Measurements from ENCODE around the gene HESX1. TPM values are rescaled to one million over a fixed set of nuclear protein-coding genes. Genes with fewer than 3 reads are reported as not detected.

The HESX1 gene
- total RNA-seq, 2 experiments from 2014 or later, result 4.7 to 6.9 TPM

DNA sequence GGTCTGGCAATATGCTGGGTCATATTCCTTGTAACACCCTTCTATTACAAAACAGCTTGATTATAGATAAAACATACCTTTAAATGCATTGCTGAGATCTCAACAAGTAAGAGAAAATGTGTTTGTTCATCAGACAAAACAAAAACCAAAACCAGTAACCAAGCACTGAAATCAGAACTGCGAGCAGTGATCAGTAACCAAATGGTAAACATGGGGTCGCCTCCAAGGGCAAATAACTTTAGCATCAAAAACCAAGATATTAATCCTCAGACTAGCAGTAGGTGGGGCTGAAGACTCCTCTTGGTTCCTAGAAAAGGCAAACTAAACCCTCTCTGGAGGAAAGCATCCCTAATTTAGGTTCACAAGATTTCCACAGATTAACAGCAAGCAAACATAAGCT, 6.6 kb upstream of the HESX1 start:
- Histone ChIP-seq H2AFZ (ENCODE audit: low read length) (no peak overlapping the region), H3K27ac (ENCODE audit: low read depth, low read length, poor library complexity, severe bottlenecking) (no peak overlapping the region), H3K9me2 (ENCODE audit: insufficient read depth, low read length) (no peaks in the 10 kb centered on the region), H3K9me3 (ENCODE audit: low read length) (no peaks in the 10 kb centered on the region), H3K79me2 (ENCODE audit: insufficient read depth, low read depth, low read length) (no peaks in the 10 kb centered on the region), H3K4me3 (ENCODE audit: low read depth, low read length, poor library complexity, severe bottlenecking) (no peak overlapping the region), H3K4me1 (ENCODE audit: insufficient read depth, low read length, poor library complexity, severe bottlenecking) (no peaks in the 10 kb centered on the region), H3K4me2 (ENCODE audit: low read length) (no peak overlapping the region), H3K36me3 (ENCODE audit: insufficient read depth, low read length) (no peaks in the 10 kb centered on the region), H4K20me1 (ENCODE audit: insufficient read depth, low read length) (no peaks in the 10 kb centered on the region)
- POLR2A ChIA-PET, result interaction anchor here (1.1 kb wide), 1 partner anchor 11 kb away, joined by 6 read pairs; no protein-coding TSS in a partner anchor
- TF ChIP-seq, protein P1, sequence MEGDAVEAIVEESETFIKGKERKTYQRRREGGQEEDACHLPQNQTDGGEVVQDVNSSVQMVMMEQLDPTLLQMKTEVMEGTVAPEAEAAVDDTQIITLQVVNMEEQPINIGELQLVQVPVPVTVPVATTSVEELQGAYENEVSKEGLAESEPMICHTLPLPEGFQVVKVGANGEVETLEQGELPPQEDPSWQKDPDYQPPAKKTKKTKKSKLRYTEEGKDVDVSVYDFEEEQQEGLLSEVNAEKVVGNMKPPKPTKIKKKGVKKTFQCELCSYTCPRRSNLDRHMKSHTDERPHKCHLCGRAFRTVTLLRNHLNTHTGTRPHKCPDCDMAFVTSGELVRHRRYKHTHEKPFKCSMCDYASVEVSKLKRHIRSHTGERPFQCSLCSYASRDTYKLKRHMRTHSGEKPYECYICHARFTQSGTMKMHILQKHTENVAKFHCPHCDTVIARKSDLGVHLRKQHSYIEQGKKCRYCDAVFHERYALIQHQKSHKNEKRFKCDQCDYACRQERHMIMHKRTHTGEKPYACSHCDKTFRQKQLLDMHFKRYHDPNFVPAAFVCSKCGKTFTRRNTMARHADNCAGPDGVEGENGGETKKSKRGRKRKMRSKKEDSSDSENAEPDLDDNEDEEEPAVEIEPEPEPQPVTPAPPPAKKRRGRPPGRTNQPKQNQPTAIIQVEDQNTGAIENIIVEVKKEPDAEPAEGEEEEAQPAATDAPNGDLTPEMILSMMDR (conservative IDR thresholded peaks at IDR 0.05; ENCODE audit: low read length), result no peak
- no peak for TF ChIP-seq EZH2phosphoT487 (IDR thresholded peaks at IDR 0.05; ENCODE audit: borderline replicate concordance, low read depth, low read length)
- BruUV-seq (replicated peaks), result no TSS peak
- CTCF ChIA-PET (ENCODE audit: unreplicated experiment), result no interaction called here
- DNase-seq (ENCODE audit: low spot score), result no peak
- intact Hi-C loops (cut with micrococcal nuclease; ENCODE audit: unreplicated experiment), result no loop called here

DNA sequence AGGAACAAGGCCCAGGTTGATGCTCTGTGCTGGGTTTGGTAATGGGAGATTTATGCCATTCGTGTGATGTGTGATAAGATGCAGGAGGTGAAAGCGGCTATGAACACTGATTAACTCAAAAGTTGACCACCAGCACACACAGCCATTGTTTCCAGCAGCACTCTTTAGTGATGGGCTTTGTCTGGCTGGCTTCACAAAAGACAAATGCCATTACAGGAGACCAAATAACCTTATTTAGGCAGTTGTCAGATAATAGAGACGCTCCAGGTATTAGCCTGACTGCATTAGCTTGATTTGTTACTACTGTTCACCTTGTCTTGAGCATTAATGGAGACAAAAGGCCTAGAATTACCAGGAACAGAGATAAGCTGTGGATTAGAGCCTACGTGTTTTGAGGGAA, 5.1 kb downstream of the HESX1 start:
- no TSS peak for BruUV-seq (replicated peaks)
- ChIA-PET CTCF (ENCODE audit: unreplicated experiment) (no interaction called here), POLR2A (interaction anchor here (0.7 to 3.1 kb wide), 2 partner anchors 11 to 1002 kb away, joined by 4 to 13 read pairs; no protein-coding TSS in a partner anchor)
- Histone ChIP-seq H3K79me2 (ENCODE audit: insufficient read depth, low read depth, low read length) (no peaks in the 10 kb centered on the region), H3K4me2 (ENCODE audit: low read length) (no peak overlapping the region), H3K9me2 (ENCODE audit: insufficient read depth, low read length) (no peaks in the 10 kb centered on the region), H3K36me3 (ENCODE audit: insufficient read depth, low read length) (no peaks in the 10 kb centered on the region), H3K4me1 (ENCODE audit: insufficient read depth, low read length, poor library complexity, severe bottlenecking) (peaks cover 17% of the 10 kb centered on the region), H3K9me3 (ENCODE audit: low read length) (no peaks in the 10 kb centered on the region), H3K4me3 (ENCODE audit: low read depth, low read length, poor library complexity, severe bottlenecking) (no peak overlapping the region), H3K27ac (ENCODE audit: low read depth, low read length, poor library complexity, severe bottlenecking) (no peak overlapping the region), H4K20me1 (ENCODE audit: insufficient read depth, low read length) (no peaks in the 10 kb centered on the region), H2AFZ (ENCODE audit: low read length) (no peak overlapping the region)
- TF ChIP-seq, protein P1 (conservative IDR thresholded peaks at IDR 0.05; ENCODE audit: low read length), result no peak
- no peak for TF ChIP-seq EZH2phosphoT487 (IDR thresholded peaks at IDR 0.05; ENCODE audit: borderline replicate concordance, low read depth, low read length)
- no peak for DNase-seq (ENCODE audit: low spot score)
- intact Hi-C loops (cut with micrococcal nuclease; ENCODE audit: unreplicated experiment), result no loop called here

DNA sequence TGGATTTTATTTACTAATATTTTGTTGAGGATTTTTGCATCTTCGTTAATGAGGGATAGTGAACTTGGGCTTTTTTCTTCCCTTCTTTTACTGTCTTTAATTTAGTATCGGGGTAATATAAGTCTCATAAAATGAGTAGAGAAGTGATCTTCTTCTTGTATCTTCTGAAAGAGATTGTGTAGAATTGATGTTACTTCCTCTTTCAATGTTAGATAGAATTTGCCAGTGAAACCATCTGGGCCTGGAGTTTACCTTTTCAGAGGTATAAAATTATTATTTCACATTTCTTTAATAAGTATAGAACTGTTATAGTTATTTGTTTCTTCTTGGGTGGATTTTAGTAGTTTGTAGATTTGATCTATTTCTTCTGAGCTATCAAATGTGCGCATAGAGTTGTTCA, 7.8 kb downstream of the HESX1 start:
- peak overlapping the region; percentile 15; the same call in 1 of the 2 replicates for H3K4me2 ChIP-seq (ENCODE audit: low read length)
- H3K79me2 ChIP-seq (ENCODE audit: insufficient read depth, low read depth, low read length), result no peaks in the 10 kb centered on the region
- no peaks in the 10 kb centered on the region for H4K20me1 ChIP-seq (ENCODE audit: insufficient read depth, low read length)
- DNase-seq (ENCODE audit: low spot score), result no peak
- no peak overlapping the region for H3K27ac ChIP-seq (ENCODE audit: low read depth, low read length, poor library complexity, severe bottlenecking)
- peaks cover 16% of the 10 kb centered on the region for H3K4me1 ChIP-seq (ENCODE audit: insufficient read depth, low read length, poor library complexity, severe bottlenecking)
- H3K9me3 ChIP-seq (ENCODE audit: low read length), result no peaks in the 10 kb centered on the region
- POLR2A ChIA-PET, result no interaction called here
- intact Hi-C loops (cut with micrococcal nuclease; ENCODE audit: unreplicated experiment), result no loop called here
- CTCF ChIA-PET (ENCODE audit: unreplicated experiment), result no interaction called here
- H3K9me2 ChIP-seq (ENCODE audit: insufficient read depth, low read length), result no peaks in the 10 kb centered on the region
- no peak overlapping the region for H2AFZ ChIP-seq (ENCODE audit: low read length)
- TF ChIP-seq, protein P1 (conservative IDR thresholded peaks at IDR 0.05; ENCODE audit: low read length), result no peak
- TF ChIP-seq EZH2phosphoT487 (IDR thresholded peaks at IDR 0.05; ENCODE audit: borderline replicate concordance, low read depth, low read length), result no peak
- H3K4me3 ChIP-seq (ENCODE audit: low read depth, low read length, poor library complexity, severe bottlenecking), result no peak overlapping the region
- BruUV-seq (replicated peaks), result no TSS peak
- no peaks in the 10 kb centered on the region for H3K36me3 ChIP-seq (ENCODE audit: insufficient read depth, low read length)

Measured in OCI-LY7 (cell line).